Measurements from ENCODE around the gene RFX5. TPM values are rescaled to one million over a fixed set of nuclear protein-coding genes. Genes with fewer than 3 reads are reported as not detected.

Gene RFX5
- total RNA-seq, 1 experiment from 2014 or later, result 72.7 TPM

GRCh38 chr1:151318975-151319374 is 28.1 kb downstream of the RFX5 start:
- WGBS (ENCODE audit: extremely low coverage, insufficient read length, low lambda C conversion rate), result no CpG with 5 or more reads among the region's 3 CpGs
- H3K4me3 Mint-ChIP-seq, result no peak overlapping the region

More at GRCh38 chr1:151318975-151319374, 28.1 kb downstream of the RFX5 start:
- Histone ChIP-seq H3K23ac (ENCODE audit: insufficient read length, low read depth, low read length) (no peak overlapping the region), H2BK120ac (ENCODE audit: low read depth, low read length, poor library complexity, severe bottlenecking) (no peak overlapping the region), H3K79me1 (ENCODE audit: insufficient read depth, low read depth, low read length, poor library complexity, severe bottlenecking) (no peaks in the 10 kb centered on the region), H2BK12ac (ENCODE audit: insufficient read length, low read depth, low read length) (no peak overlapping the region), H4K8ac (replicated peaks; ENCODE audit: insufficient read length, low read depth, low read length) (no peak overlapping the region), H4K20me1 (ENCODE audit: control insufficient read depth, insufficient read depth, insufficient read length) (no peaks in the 10 kb centered on the region), H4K5ac (ENCODE audit: insufficient read length, low read depth, low read length) (no peak overlapping the region), H3T11ph (ENCODE audit: low read length) (no peak overlapping the region), H4K91ac (ENCODE audit: insufficient read length, low read depth, low read length) (no peak overlapping the region), H3K9me3 (ENCODE audit: control insufficient read depth, low read depth, low read length) (no peaks in the 10 kb centered on the region), H3K14ac (ENCODE audit: insufficient read depth, low read length) (no peak overlapping the region), H2AFZ (ENCODE audit: low read length) (no peak overlapping the region), H3K23me2 (ENCODE audit: insufficient read length, low read depth, low read length, poor library complexity, severe bottlenecking) (no peaks in the 10 kb centered on the region), H3K18ac (ENCODE audit: insufficient read length, low read depth, low read length) (no peak overlapping the region), H2BK5ac (ENCODE audit: insufficient read length, low read length) (no peak overlapping the region), H3K4me2 (ENCODE audit: insufficient read depth, insufficient read length, low read length) (no peak overlapping the region), H3K56ac (ENCODE audit: insufficient read length, low read depth, low read length) (no peak overlapping the region), H3K4ac (ENCODE audit: low read depth, low read length) (no peak overlapping the region), H3K9ac (ENCODE audit: extremely low read depth, insufficient read length, low read length) (no peak overlapping the region), H2BK20ac (ENCODE audit: low read depth, low read length, poor library complexity, severe bottlenecking) (no peak overlapping the region), H2BK15ac (ENCODE audit: low read depth, low read length) (no peak overlapping the region), H3K27ac (ENCODE audit: insufficient read length, low read depth, low read length) (no peak overlapping the region), H3K27me3 (ENCODE audit: insufficient read depth, low read length) (no peaks in the 10 kb centered on the region), H3K79me2 (ENCODE audit: insufficient read depth, low read length) (no peaks in the 10 kb centered on the region), H3K4me1 (ENCODE audit: insufficient read depth, low read length) (no peaks in the 10 kb centered on the region), H2AK5ac (ENCODE audit: insufficient read length, low read length) (no peak overlapping the region)
- H3K36me3 Mint-ChIP-seq (ENCODE audit: insufficient read depth in 1 of 3, low read depth in 3 of 3), result peaks cover 8 to 50% (median 35%) of the 10 kb centered on the region in 3 experiments
- no peak overlapping the region for H3K27ac Mint-ChIP-seq
- H3K9me3 Mint-ChIP-seq, result no peaks in the 10 kb centered on the region
- no peaks in the 10 kb centered on the region for H3K4me1 Mint-ChIP-seq
- TF ChIP-seq CTCF (conservative IDR thresholded peaks at IDR 0.05), result no peak
- H3K27me3 Mint-ChIP-seq (ENCODE audit: low read depth), result no peaks in the 10 kb centered on the region
- no peak for DNase-seq

All from H9 (cell line).